HepG2 (cell line): ENCODE data around the gene RGS7.

Experiments used
- HNF4A ChIP-seq: sonication (generic); formaldehyde crosslinking; IDR thresholded peaks from 2 replicates; pipeline ENCODE4 v1.4.0; 2020; ENCODE audit warnings: missing genetic modification reagents
- JUND ChIP-seq: sonication (generic); formaldehyde crosslinking; IDR thresholded peaks from 2 replicates; pipeline ENCODE4 v1.8.0; 2022; ENCODE audit warnings: mild to moderate bottlenecking, missing genetic modification reagents
- MAFK ChIP-seq, 2 experiments: IDR thresholded peaks in 1 of 2; conservative IDR thresholded peaks in 1 of 2; 2 replicates each; pipeline ENCODE4 v1.6.1; 2011; ENCODE audit warnings: improper control_type of control experiment in 2 of 2, low read length in 2 of 2
- MEIS1 ChIP-seq: sonication (generic); formaldehyde crosslinking; IDR thresholded peaks from 2 replicates; pipeline ENCODE4 v1.9.0; 2021; ENCODE audit warnings: mild to moderate bottlenecking, missing genetic modification reagents, moderate library complexity, borderline replicate concordance
- MXI1 ChIP-seq: IDR thresholded peaks from 3 replicates; pipeline ENCODE4 v1.6.1; 2012; ENCODE audit warnings: low read depth, low read length, inconsistent platforms, borderline replicate concordance
- PRDM4 ChIP-seq: sonication (generic); formaldehyde crosslinking; IDR thresholded peaks from 2 replicates; pipeline ENCODE4 v1.9.0; 2021; ENCODE audit warnings: missing genetic modification reagents, borderline replicate concordance
- TEAD2 ChIP-seq: sonication (generic); formaldehyde crosslinking; IDR thresholded peaks from 2 replicates; pipeline ENCODE4 v1.9.0; 2021; ENCODE audit warnings: missing genetic modification reagents
- ZC3H4 ChIP-seq: sonication (generic); formaldehyde crosslinking; IDR thresholded peaks from 2 replicates; pipeline ENCODE4 v1.4.0; 2020; ENCODE audit warnings: missing genetic modification reagents, borderline replicate concordance
- ZNF530 ChIP-seq: sonication (generic); formaldehyde crosslinking; IDR thresholded peaks from 2 replicates; pipeline ENCODE4 v1.5.0; 2020; ENCODE audit warnings: low read depth, mild to moderate bottlenecking, missing genetic modification reagents
- ZNF572 ChIP-seq: sonication (generic); formaldehyde crosslinking; IDR thresholded peaks from 2 replicates; pipeline ENCODE4 v1.5.1; 2020; ENCODE audit warnings: mild to moderate bottlenecking, missing genetic modification reagents
- ZNF576 ChIP-seq: sonication (generic); formaldehyde crosslinking; IDR thresholded peaks from 2 replicates; pipeline ENCODE4 v1.4.0; 2020; ENCODE audit warnings: mild to moderate bottlenecking, missing genetic modification reagents
- TF ChIP-seq, protein P1 (sequence below): sonication (generic); formaldehyde crosslinking; IDR thresholded peaks from 2 replicates; pipeline ENCODE4 v1.4.0; 2020; ENCODE audit warnings: missing genetic modification reagents
- TF ChIP-seq, protein P2 (sequence below): sonication (generic); formaldehyde crosslinking; IDR thresholded peaks from 2 replicates; pipeline ENCODE4 v1.5.0; 2020; ENCODE audit warnings: mild to moderate bottlenecking, missing genetic modification reagents, moderate library complexity

GRCh38 chr1:241306125-241306790, 50.7 kb downstream of the RGS7 start:
- TF ChIP-seq TEAD2 (CRISPR knock-in tag) (no peak), ZNF530 (CRISPR knock-in tag) (no peak), ZNF576 (CRISPR knock-in tag) (no peak), ZNF572 (CRISPR knock-in tag) (no peak), PRDM4 (CRISPR knock-in tag) (no peak), MAFK (conservative IDR thresholded peaks at IDR 0.05 in 1 of 2, IDR thresholded peaks at IDR 0.05 in 1 of 2; ENCODE audit: low read length in 2 of 2) (no peak), MEIS1 (no peak), HNF4A (CRISPR knock-in tag) (no peak), JUND (CRISPR knock-in tag) (no peak), ZC3H4 (CRISPR knock-in tag) (no peak), MXI1 (no peak)
- TF ChIP-seq, protein P1, sequence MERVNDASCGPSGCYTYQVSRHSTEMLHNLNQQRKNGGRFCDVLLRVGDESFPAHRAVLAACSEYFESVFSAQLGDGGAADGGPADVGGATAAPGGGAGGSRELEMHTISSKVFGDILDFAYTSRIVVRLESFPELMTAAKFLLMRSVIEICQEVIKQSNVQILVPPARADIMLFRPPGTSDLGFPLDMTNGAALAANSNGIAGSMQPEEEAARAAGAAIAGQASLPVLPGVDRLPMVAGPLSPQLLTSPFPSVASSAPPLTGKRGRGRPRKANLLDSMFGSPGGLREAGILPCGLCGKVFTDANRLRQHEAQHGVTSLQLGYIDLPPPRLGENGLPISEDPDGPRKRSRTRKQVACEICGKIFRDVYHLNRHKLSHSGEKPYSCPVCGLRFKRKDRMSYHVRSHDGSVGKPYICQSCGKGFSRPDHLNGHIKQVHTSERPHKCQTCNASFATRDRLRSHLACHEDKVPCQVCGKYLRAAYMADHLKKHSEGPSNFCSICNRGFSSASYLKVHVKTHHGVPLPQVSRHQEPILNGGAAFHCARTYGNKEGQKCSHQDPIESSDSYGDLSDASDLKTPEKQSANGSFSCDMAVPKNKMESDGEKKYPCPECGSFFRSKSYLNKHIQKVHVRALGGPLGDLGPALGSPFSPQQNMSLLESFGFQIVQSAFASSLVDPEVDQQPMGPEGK (CRISPR knock-in tag), result no peak
- TF ChIP-seq, protein P2, sequence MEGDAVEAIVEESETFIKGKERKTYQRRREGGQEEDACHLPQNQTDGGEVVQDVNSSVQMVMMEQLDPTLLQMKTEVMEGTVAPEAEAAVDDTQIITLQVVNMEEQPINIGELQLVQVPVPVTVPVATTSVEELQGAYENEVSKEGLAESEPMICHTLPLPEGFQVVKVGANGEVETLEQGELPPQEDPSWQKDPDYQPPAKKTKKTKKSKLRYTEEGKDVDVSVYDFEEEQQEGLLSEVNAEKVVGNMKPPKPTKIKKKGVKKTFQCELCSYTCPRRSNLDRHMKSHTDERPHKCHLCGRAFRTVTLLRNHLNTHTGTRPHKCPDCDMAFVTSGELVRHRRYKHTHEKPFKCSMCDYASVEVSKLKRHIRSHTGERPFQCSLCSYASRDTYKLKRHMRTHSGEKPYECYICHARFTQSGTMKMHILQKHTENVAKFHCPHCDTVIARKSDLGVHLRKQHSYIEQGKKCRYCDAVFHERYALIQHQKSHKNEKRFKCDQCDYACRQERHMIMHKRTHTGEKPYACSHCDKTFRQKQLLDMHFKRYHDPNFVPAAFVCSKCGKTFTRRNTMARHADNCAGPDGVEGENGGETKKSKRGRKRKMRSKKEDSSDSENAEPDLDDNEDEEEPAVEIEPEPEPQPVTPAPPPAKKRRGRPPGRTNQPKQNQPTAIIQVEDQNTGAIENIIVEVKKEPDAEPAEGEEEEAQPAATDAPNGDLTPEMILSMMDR (CRISPR knock-in tag), result no peak
